HG02798 (cell line): ENCODE results near the gene IRF8.
"Not testable (repeated sequence)": the region's sequence is repeated elsewhere in the genome, so short reads cannot be mapped to it uniquely, and the experiment has no call there.

Source experiments
- ATAC-seq: cut with Tn5 transposase; IDR thresholded peaks from one replicate; pipeline ENCODE4 v1.9.1; 2021; ENCODE audit warnings: mild to moderate bottlenecking; ENCODE audit not compliant: unreplicated experiment, poor library complexity

Gene IRF8

DNA sequence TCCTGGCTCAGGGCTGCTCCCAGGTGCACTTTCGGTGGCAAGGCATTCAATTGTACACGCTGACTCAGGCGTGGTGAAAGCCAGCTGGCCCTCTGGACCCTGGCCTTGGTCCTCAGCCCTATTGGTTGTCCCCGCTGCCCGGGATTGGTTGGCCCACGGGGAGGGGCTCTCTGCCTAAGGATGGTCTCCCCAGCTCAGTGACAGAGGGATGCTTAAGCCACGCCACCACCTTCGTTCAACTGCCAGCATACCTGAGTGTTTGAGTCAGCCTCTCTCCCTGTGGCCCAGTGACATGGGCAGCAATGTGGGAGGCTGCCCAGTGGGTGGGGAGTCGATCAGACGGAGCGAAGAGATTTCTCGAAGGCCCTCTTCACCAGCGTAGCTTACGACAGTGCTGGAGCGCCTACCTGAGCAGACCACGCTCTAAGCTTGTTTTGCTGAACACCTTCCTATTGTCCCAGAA, 30.3 kb downstream of the IRF8 start:
- ATAC-seq = no peak

DNA sequence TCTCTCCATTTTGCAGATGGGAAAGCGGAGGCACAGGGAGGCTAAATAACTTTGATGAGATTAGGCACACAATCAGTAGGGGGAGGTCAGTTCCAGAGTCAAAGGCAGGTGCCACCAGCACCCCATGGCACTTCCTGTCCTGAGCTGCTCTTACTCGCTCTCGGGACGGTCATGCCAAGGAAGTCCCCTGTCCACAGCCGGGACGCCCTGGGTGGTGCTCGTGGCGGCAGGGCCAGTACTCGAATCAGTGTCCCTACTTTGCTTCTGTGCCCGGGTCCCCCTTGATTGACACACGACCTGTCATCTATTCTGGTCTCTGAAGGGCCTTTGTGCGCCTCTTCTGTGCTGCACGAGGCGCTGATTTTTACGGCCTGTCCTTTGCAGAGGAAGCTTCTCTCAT, 31.3 kb downstream of the IRF8 start:
- no peak for ATAC-seq

DNA sequence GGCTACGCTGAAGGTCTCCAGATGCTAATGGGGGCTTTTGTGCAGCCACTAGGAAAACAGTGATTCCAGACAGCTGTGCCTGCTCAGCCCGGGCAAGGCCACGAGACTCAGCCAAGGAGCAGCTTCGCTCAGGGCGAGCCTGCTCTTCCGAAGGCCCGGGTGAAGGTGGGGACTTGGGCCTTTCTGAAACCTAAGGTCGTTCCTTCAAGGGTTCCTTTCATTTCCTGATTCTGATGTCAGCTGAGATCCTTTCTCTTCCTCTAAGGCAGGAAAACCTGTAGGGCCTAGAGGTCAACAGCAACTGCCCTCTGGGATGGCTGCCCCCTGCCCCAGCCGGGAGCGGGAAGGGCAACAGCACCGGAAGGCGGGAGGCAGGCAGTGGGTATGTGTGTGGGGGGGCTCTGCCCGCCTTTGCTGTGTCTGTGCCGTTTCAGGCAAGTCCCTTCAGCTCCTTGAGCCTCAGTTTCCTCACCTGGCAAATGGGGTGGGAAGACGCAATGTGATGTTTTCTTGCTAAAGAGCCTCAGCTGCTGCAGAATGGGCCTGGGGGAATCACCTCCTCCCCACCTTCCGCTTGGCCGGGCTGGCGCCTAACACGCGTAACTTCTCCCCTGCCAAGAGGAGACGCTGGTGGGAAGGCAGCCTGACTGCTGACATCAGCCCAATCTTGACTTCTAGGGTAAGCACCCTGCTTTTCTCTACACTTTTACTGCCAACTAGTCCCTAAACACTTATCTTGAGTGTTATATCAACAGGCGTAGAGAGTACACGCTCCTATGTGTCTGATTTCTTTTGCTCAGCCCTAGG, 32.8 kb downstream of the IRF8 start:
- ATAC-seq = no peak

DNA sequence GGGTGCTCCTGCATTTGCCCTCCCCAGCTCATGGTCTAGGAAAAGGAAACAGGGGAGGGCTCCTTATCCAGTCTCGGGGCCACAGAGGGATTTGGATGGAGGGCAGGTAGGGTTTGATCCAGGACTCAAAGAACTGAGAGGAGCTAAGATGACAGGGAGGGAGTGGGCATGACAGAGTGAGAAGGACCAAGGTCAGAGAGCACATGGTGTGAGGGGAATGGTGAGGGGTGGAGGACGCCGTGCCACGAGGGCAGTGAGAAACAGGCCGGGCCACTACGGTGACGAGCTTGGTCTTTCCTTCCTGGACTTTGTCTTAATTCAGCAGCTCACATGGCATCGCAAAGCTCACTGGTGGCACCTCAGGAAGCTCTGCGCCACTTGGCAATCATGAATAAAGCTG, 35.2 kb downstream of the IRF8 start:
- ATAC-seq = no peak

DNA sequence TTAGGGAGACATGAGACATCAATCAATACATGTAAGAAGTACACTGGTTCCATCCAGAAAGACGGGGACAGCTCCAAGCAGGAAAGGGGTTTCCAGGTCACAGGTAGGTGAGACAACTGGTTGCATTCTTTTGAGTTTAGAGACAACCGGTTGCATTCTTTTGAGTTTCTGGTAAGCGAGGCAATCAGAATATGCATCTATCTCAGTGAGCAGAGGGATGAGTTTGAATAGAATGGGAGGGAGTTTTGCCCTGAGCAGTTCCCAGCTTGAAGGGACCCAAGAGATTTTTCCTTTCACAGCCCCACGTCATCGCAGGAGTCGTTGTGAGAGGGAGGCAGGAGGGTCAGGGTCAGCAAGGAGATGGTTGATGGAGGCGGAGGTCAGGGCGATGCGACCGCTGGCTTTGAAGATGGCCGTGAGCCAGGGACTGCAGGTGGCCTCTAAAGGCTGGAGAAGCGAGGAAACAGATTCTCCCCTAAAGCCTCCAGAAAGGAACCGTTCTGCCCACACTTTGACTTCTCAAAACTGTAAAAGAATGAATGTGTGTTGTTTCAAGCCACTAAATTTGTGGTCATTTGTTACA, 36.5 kb downstream of the IRF8 start:
- ATAC-seq = no peak

DNA sequence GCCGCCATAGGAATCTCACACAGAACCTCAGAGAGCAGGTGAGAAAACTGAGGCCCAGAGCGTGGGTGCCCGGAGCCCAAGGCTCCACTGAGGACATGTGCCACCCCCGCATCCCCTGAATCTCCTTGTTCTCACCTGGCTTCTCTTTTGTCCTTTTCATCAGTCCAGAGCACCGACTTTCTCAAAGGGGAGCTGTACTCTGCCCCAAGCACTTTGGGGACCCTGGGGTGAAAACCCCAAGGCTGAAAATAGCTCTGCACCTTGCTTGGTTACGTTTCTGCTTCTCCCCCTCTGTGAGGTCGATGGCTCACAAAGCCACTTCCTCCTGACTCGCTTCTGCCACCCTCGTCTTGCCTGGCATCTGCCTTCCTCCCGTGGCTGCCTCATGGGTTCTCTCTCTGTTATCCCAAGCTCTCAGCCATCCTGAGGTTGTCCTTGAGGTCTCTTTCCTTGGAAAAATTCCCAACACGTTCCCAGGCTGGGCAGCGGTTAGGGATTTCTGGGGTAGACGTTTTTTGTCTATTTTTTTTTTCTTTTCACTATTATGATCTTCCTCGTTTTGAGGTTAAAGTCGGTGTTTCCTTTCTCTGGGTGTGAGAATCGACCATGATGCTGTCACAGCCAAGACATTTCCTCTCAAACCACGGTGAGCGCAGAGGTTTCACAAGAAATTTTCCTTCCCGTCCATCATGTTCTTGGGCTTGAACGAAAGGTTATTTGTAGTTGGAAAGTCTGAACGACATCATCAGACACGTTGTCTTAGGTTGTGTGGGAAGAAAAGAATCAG, 37.2 kb downstream of the IRF8 start:
- peak; percentile 70 for ATAC-seq

DNA sequence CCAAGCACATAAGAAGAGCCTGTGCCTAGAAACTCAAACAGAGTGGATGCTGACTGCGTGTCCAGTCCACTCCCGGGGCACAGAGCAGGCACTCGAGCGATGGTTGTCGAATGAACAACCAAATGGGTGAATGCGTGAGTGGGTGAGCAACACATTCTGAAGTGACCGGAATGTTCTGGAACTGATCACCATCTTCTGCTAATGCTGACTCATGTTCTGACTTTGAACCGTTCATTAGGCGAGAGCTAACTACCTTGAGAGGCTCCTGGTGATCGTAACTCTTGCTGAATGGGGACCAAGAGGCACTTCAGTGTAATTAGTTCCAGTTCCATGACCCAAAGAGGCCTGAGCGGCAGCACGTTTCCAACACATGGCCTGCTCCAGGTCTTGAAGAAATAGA, 37.9 kb downstream of the IRF8 start:
- peak; percentile 25 for ATAC-seq

DNA sequence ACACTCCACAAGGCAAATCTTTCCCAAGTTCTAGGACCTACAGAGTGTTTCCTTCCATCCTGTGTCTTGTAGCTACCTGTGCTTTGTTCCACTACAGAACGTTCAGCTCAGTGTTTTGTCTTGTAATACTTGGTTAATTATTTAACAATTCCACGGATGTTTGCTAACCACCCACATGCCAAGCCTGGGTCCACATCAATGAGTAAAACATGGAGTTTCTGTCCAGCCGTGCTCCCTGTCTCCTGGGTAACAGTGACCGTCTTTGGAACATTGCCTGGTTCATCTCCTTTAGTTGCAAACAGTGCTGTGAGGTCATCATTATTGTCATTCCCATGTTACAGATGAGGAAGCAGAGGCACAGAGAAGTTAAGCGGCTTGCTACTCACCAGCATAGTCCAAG, 41.3 kb downstream of the IRF8 start:
- ATAC-seq = no peak

DNA sequence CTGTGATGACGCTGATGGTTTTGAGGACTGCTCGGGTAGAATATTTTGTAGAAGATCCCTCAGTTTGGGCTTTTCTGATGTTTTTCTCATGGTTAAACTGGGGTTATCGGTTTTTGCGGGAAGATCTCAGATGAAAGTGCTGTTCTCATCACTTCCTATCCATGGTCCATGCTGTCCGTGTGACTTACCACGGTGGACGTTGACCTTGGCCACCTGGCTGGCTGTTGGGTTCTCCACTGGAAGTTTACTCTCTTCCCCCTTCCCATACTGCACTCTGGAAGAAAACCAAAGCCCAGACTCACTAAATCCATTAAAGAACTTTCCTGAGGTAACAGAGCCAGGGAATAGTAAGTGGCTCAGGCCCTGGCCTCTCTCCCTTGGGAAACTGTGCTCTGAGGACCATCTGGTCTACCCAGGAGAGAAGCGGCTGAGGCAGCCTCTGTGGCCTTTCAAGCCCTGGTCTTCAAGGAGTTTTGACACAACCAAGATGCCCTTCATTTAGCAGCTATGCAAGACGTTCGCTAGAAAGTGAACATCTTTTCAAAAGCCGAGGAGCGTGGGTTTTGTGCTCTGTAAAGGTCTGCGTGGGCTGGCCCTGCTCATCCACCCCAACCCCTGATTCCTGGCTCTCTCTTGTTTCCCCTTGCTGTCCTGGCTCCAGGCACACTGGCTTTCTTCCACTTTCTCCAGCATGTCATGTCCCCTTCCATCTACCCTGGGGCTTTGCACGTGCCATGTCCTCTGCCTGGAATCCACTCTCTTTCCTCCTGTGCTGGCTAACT, 43.1 kb downstream of the IRF8 start:
- no peak for ATAC-seq

DNA sequence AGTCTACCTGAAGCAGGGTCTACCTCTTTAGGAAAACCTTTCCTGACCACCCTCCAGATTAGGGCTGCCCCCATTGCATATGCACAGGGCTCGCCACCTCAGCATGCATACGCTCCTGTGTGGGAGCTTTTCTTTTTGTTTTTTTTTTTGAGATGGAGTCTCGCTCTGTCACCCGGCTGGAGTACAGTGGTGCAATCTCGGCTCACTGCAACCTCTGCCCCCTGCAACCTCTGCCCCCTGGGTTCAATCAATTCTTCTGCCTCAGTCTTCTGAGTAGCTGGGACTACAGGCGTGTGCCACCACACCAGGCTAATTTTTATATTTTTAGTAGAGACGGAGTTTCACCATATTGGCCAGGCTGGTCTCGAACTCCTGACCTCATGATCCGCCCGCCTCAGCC, 43.7 kb downstream of the IRF8 start:
- ATAC-seq = not testable (repeated sequence)

DNA sequence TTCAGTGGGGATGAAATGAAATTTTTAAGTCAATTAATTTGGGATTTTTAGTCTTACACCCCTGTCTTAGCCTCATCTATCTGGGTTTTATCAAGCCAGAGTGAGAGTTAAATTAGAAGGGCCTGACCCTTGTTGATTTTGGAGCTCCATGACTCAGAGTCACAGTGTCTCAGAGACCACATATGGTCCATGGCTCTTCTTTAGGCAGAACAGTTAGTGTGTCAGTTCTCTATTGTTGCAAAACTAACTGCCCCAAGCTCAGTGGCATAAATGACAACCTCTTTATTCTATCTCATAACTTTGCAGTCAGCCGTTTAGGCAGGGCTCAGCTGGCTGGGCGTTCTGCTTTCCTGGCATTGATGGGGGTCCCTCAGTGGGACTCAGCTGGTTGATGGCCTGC, 44.7 kb downstream of the IRF8 start:
- ATAC-seq = no peak

DNA sequence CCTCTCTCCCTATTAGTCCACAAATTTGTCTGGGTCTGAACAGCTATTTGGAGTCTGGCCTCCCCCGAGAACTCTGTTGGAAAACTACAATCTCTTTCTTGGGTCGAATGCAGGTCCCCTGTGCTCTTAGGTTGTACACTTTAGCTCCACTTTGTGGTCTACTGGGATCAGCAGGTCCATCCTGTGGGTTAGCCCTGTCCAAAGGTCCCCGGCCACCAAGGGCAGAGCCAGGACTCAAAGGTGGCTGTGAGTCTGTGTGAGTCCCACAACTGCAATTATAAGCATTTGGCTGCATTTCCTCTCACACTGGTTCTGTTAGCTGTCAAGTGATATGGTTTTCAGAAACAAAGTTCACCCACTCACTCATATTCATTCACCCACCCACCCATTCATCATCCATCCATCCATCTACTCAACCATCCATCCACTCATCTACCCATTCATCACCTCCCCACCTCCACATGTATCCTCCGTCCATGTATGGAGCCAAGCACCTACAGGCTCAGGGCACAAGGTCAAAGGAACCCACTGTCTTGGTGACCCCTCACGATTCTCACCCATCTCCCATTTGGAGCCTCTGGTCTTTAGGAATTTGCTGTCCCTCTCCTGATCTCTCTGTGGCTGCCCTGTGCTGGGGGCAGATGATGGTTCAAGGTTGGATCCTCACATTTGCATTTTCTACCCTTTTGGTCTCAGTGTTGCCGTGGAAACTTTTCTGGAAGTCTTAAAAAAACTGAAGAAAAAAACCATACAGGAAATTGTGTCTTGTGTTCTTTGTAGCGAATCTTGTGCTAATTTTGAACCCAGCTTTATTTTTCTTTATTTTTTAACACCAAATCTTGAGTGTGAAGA, 45.8 kb downstream of the IRF8 start:
- ATAC-seq = no peak

DNA sequence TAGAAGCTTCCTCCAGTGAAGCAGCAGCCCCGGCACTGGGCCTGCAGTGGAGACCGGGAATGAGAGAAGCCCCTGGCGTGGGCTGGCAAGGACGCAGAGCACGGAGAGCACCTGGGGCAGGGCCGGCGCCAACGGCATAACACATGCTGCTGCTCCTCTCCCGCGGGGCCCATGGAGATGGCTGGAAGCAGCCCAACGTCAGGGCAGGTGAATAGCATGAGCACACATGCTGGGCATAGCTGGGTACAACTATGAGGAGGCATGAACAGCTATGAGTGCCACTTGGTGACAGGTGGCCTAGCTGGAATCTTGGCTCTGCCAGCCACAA, 46.4 kb downstream of the IRF8 start:
- no peak for ATAC-seq

DNA sequence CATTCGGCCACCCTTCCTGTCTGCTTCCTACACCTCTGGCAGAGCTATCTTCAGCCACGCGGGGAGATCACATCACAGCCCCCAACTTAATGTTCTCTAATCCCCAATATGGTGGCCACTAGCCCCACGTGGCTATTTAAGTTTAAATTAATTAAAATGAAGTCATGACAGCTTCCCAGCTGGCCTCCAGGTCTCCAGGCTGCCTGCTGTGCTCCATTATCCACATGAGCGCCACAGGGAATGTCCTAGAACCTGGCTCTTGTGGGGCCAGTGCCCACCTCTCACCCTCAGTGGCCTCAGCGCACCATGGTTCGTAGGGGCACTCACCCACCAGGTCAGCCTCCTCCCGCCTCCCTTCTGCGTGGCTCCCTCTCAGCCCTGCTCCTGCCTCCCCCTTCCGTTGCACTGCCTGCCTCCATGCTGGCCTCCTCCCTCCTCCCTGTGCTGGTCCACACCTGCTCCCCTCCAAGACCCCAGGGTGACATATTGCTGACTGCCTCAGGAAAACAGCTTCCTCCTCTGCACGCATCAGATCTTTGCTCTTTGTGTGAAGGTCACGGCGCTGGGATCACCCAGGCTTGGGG, 47.7 kb downstream of the IRF8 start:
- ATAC-seq = no peak

DNA sequence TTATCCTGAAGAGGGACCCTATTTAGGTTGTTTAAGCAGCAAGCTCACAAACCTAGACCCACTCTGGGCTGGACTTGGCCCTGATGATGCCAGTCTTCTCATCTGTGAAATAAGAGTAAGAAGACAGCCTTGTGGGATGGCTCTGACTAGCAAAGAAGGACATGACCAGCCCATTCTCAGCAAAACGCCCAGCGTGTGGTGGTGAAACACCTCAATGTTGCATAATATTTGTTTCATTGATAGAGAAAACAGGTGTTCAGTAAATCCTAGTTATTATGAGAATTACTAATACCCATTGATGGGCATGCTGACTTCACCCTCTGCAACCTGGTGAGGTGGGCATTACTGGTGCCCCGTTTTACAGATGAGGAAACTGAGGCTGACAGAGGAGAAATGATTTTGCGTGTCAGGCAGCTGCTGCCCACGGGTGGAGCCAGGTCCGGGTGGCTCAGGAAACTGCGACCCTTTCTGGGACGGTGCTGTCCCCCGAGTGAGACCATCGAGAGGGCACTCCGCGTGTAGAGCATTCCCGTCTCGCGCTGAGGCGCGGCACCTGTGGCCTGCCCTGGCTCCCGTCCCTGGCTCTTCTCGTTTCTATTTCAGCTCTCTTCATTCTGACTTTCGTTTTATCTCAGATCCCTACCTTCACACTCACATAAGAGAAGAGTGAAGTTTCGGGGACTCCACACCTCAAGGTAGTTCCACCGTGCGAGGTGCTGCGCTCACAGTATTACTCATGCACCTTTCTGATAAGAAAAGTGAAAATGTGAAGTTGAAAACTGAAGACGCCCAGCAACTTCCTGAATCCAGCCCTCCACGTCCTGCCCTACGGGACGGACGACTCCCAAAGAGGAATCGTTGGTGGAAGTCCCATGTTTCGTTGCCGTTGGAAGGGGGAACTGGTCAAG, 48.5 kb downstream of the IRF8 start:
- ATAC-seq = peak; percentile 76

DNA sequence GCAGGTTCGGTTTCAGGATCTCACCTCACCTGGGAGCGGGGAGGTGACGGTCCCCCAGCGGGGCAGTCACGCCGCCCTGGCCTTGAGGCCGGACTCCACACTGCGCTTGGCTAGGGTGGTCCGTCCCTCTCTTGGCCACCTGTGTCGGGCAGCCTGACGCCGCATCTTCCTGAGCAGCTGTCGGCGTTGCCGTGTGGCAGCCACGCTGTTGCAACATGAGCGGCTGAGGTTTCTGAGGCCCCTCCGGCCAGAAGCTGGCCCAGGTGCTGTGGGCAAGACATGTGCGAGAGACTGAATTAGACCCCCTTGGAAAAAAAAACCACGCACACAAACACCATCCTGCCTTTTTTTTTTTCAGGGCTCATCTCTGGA, 49.2 kb downstream of the IRF8 start:
- no peak for ATAC-seq

DNA sequence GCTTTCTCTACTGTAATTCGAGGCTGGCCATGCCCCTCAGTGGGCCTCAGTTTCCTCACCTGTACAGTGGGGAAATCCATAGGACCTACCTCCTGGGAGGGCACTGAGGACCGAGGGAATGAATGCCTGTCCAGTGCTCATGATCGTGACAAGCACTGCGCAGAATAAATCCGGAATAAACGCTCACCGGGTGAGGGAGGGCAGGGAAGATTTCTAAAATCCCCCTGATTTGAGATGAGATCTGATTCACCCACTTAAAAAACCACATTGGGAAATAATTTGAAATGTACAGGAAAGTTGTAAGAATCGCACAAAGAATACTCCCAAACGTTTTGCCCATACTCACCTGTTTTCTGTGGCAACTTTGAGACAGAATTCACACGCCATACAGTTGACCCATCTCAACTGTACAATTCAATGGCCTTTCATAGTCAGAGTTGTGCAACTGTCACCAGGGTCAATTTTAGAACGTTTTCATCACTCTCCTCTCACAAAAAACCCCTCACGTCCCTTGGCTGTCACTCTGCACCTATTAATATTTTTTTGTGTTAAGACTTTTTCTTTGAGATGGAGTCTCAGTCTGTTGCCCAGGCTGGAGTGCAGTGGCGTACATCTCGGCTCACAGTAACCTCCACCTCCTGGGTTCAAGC, 49.8 kb downstream of the IRF8 start:
- no peak for ATAC-seq
